ENCODE results near the gene CFAP46. TPM values are rescaled to one million over a fixed set of nuclear protein-coding genes. Genes with fewer than 3 reads are reported as not detected.

The CFAP46 gene
- total RNA-seq, 1 donor from 2014 or later = 1.6 TPM

DNA sequence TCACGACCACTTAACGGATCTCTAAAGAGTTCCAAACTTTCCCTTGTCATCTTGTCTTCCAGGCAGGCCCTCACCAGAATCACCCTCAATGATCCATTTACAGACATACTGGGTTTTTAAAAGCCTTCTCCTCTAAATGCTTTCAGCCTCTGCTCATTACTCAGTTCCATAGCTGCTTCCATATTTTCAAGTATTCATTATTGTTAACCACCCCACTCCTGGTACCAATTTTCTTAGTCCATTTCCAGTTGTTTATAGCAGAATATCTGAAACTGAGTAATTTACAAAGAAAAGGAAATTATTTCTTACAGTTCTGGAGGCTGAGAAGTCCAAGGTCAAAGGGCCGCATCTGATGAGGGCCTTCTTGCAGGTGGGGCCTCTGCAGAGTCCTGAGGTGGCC, 100.0 kb downstream of the CFAP46 start:
- Mint-ChIP-seq H3K4me3 (no peak overlapping the region), H3K27ac (no peak overlapping the region), H3K4me1 (no peaks in the 10 kb centered on the region), H3K9me3 (peaks cover 12% of the 10 kb centered on the region), H3K27me3 (ENCODE audit: insufficient read depth, low read depth) (peaks cover 15% of the 10 kb centered on the region), H3K36me3 (no peaks in the 10 kb centered on the region)
- Histone ChIP-seq H3K9ac (no peak overlapping the region), H3K4me3 (no peak overlapping the region), H3K27me3 (peaks cover 11% of the 10 kb centered on the region), H2AFZ (replicated peaks) (no peak overlapping the region), H3K27ac (no peak overlapping the region), H3F3A (ENCODE audit: low read depth) (peaks cover 3% of the 10 kb centered on the region), H3K36me3 (no peaks in the 10 kb centered on the region), H3K4me2 (no peak overlapping the region), H3K4me1 (no peaks in the 10 kb centered on the region), H4K20me1 (ENCODE audit: low read depth) (no peaks in the 10 kb centered on the region), H3K9me3 (ENCODE audit: low read depth) (peaks cover 8% of the 10 kb centered on the region), H3K79me2 (ENCODE audit: low read depth) (no peaks in the 10 kb centered on the region)
- TF ChIP-seq, protein P1, sequence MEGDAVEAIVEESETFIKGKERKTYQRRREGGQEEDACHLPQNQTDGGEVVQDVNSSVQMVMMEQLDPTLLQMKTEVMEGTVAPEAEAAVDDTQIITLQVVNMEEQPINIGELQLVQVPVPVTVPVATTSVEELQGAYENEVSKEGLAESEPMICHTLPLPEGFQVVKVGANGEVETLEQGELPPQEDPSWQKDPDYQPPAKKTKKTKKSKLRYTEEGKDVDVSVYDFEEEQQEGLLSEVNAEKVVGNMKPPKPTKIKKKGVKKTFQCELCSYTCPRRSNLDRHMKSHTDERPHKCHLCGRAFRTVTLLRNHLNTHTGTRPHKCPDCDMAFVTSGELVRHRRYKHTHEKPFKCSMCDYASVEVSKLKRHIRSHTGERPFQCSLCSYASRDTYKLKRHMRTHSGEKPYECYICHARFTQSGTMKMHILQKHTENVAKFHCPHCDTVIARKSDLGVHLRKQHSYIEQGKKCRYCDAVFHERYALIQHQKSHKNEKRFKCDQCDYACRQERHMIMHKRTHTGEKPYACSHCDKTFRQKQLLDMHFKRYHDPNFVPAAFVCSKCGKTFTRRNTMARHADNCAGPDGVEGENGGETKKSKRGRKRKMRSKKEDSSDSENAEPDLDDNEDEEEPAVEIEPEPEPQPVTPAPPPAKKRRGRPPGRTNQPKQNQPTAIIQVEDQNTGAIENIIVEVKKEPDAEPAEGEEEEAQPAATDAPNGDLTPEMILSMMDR (IDR thresholded peaks at IDR 0.05) = no peak
- TF ChIP-seq EZH2 (IDR thresholded peaks at IDR 0.05) = no peak
- TF ChIP-seq EZH2phosphoT487 (IDR thresholded peaks at IDR 0.05) = no peak
- DNase-seq (ENCODE audit: low spot score) = no peak

DNA sequence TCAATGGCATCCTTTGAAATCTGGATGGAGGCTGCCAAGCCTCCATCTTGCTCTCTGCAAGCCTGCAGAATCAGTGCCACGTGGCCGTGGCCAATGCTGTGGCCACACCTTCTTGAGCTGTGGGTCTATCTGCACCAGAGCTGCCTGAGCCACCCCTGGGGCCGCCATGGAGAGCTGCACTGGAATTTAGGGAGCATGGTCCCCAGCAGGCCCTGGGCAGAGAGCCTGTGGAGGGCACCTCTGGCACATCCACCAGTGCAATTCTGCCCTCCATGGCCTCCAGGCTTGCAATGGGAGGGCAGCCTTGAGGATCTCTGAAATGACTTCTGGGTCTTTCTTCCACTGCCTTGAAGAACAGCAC, 100.8 kb downstream of the CFAP46 start:
- no peak overlapping the region for H3K27ac ChIP-seq
- peaks cover 8% of the 10 kb centered on the region for H3K9me3 ChIP-seq (ENCODE audit: low read depth)

DNA sequence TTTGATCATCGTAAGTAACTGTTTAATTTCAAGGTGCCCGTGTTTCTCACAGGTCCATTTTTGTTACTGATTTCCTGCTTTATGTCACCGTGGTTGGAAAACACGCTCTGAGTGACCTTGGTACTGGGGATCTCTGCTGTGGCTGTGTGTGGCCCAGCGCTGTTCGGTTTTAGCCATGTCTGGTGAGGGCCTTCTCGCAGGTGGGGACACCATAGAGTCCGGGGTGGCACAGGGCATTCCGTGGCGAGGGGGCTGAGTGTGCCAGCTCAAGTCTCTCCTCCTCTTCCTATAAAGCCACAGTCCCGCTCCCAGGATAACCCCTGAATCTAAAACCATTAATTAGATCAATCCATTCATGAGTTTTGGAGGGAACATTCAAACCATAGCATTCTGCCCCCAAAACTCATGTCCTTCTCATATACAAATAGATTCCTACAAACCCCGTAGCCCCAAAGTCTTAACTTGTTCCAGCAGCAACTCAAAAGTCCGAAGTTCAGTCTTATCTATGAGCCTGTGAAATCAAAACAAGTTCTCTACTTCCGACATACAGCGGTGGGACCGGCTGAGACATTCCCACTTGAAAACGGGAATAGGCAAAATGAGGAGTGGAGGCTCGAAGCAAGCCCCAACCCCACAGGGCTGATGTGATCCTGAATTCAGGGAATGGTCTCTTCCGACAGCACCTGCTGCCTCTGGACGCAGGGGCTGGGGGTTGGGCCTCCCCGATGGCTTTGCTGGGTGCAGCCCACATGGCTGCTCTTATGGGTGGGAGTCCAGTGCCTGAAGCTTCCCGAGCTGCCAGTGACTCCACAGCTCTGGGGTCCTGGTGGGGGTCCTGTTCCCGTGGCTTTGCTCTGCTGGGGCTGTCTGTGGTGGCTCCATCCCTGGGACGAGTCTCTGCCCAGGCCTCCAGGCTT, 101.4 kb downstream of the CFAP46 start:
- Histone ChIP-seq H3K4me2 (no peak overlapping the region), H2AFZ (replicated peaks) (no peak overlapping the region), H3K27ac (no peak overlapping the region), H3K9ac (no peak overlapping the region), H4K20me1 (ENCODE audit: low read depth) (no peaks in the 10 kb centered on the region), H3K4me3 (no peak overlapping the region), H3K9me3 (ENCODE audit: low read depth) (peaks cover 8% of the 10 kb centered on the region), H3K4me1 (no peaks in the 10 kb centered on the region), H3K79me2 (ENCODE audit: low read depth) (no peaks in the 10 kb centered on the region), H3K27me3 (peaks cover 11% of the 10 kb centered on the region), H3K36me3 (no peaks in the 10 kb centered on the region), H3F3A (ENCODE audit: low read depth) (peaks cover 8% of the 10 kb centered on the region)
- H3K27me3 Mint-ChIP-seq (ENCODE audit: insufficient read depth, low read depth) = peaks cover 16% of the 10 kb centered on the region
- H3K4me1 Mint-ChIP-seq = no peaks in the 10 kb centered on the region
- H3K36me3 Mint-ChIP-seq = peaks cover 2% of the 10 kb centered on the region
- H3K9me3 Mint-ChIP-seq = peaks cover 14% of the 10 kb centered on the region
- no peak overlapping the region for H3K27ac Mint-ChIP-seq
- DNase-seq (ENCODE audit: low spot score) = no peak
- no peak overlapping the region for H3K4me3 Mint-ChIP-seq
- TF ChIP-seq EZH2 (IDR thresholded peaks at IDR 0.05) (no peak), EZH2phosphoT487 (IDR thresholded peaks at IDR 0.05) (no peak)
- TF ChIP-seq, protein P1 (IDR thresholded peaks at IDR 0.05) = no peak

More for the DNA sequence above, 100.8 kb downstream of the CFAP46 start:
- no peak overlapping the region for H2AFZ ChIP-seq (replicated peaks)
- H3K79me2 ChIP-seq (ENCODE audit: low read depth) = no peaks in the 10 kb centered on the region
- Mint-ChIP-seq H3K27me3 (ENCODE audit: insufficient read depth, low read depth) (peaks cover 18% of the 10 kb centered on the region), H3K9me3 (peaks cover 14% of the 10 kb centered on the region), H3K4me3 (no peak overlapping the region), H3K36me3 (peaks cover 2% of the 10 kb centered on the region), H3K4me1 (no peaks in the 10 kb centered on the region), H3K27ac (no peak overlapping the region)
- H3K9ac ChIP-seq = no peak overlapping the region
- no peaks in the 10 kb centered on the region for H3K36me3 ChIP-seq
- H3K4me3 ChIP-seq = no peak overlapping the region
- H3K4me1 ChIP-seq = no peaks in the 10 kb centered on the region
- H3F3A ChIP-seq (ENCODE audit: low read depth) = peaks cover 8% of the 10 kb centered on the region
- H4K20me1 ChIP-seq (ENCODE audit: low read depth) = no peaks in the 10 kb centered on the region
- no peak for TF ChIP-seq EZH2 (IDR thresholded peaks at IDR 0.05)
- no peak for TF ChIP-seq EZH2phosphoT487 (IDR thresholded peaks at IDR 0.05)
- TF ChIP-seq, protein P1 (IDR thresholded peaks at IDR 0.05) = no peak
- H3K4me2 ChIP-seq = no peak overlapping the region
- H3K27me3 ChIP-seq = peaks cover 11% of the 10 kb centered on the region
- DNase-seq (ENCODE audit: low spot score) = no peak
